GM23248 (cell line): ENCODE measurements around the gene CD9. TPM values are rescaled to one million over a fixed set of nuclear protein-coding genes. Genes with fewer than 3 reads are reported as not detected.

ENCODE experiments used
- DNase-seq: peaks from one replicate; pipeline ENCODE4 v3.0.0-alpha.2; 2015
- H2AFZ ChIP-seq: fragments of 200-600 bp; sonication (generic); 2 replicates; pipeline ENCODE4 v1.6.1; 2016; ENCODE audit warnings: antibody characterized with exemption
- H3F3A ChIP-seq: fragments of 200-600 bp; sonication (generic); 2 replicates; pipeline ENCODE4 v1.6.1; 2016; ENCODE audit warnings: mild to moderate bottlenecking, antibody characterized with exemption, mixed run types; ENCODE audit not compliant: insufficient read depth
- H3K27ac ChIP-seq: fragments of 200-600 bp; sonication (generic); 2 replicates; pipeline ENCODE4 v1.5.1; 2016; ENCODE audit warnings: mild to moderate bottlenecking
- H3K27me3 ChIP-seq: fragments of 200-600 bp; sonication (generic); replicated peaks from 2 replicates; pipeline ENCODE4 v1.6.1; 2016; ENCODE audit warnings: mild to moderate bottlenecking; ENCODE audit not compliant: insufficient read depth
- H3K36me3 ChIP-seq: fragments of 200-600 bp; sonication (generic); 2 replicates; pipeline ENCODE4 v1.6.1; 2016; ENCODE audit warnings: low read depth, mild to moderate bottlenecking
- H3K4me1 ChIP-seq: fragments of 200-600 bp; sonication (generic); 2 replicates; pipeline ENCODE4 v1.6.1; 2016; ENCODE audit warnings: mild to moderate bottlenecking; ENCODE audit not compliant: insufficient read depth
- H3K4me2 ChIP-seq: fragments of 200-600 bp; sonication (generic); one replicate; pipeline ENCODE4 v1.6.1; 2016; ENCODE audit warnings: mild to moderate bottlenecking; ENCODE audit not compliant: unreplicated experiment
- H3K4me3 ChIP-seq: fragments of 200-600 bp; sonication (generic); 2 replicates; pipeline ENCODE4 v1.5.1; 2016; ENCODE audit warnings: mild to moderate bottlenecking
- H3K79me2 ChIP-seq: fragments of 200-600 bp; sonication (generic); 2 replicates; pipeline ENCODE4 v1.6.1; 2016; ENCODE audit warnings: mild to moderate bottlenecking; ENCODE audit not compliant: insufficient read depth
- H3K9ac ChIP-seq: fragments of 200-600 bp; sonication (generic); 2 replicates; pipeline ENCODE4 v1.6.1; 2016; ENCODE audit warnings: mild to moderate bottlenecking
- H3K9me2 ChIP-seq: fragments of 200-600 bp; sonication (generic); 2 replicates; pipeline ENCODE4 v1.6.1; 2016; ENCODE audit warnings: mixed run types, mild to moderate bottlenecking, moderate library complexity; ENCODE audit not compliant: insufficient read depth
- H3K9me3 ChIP-seq: fragments of 200-600 bp; sonication (generic); one replicate; pipeline ENCODE4 v1.6.1; 2017; ENCODE audit warnings: low read depth
- H4K20me1 ChIP-seq: fragments of 200-600 bp; sonication (generic); 2 replicates; pipeline ENCODE4 v1.6.0; 2016; ENCODE audit not compliant: insufficient read depth
- EZH2 ChIP-seq: fragments of 200-600 bp; sonication (generic); IDR thresholded peaks from 2 replicates; pipeline ENCODE4 v1.6.1; 2018; ENCODE audit warnings: antibody characterized with exemption, mild to moderate bottlenecking; ENCODE audit not compliant: insufficient read depth, poor library complexity, severe bottlenecking
- EZH2phosphoT487 ChIP-seq: fragments of 200-600 bp; sonication (generic); IDR thresholded peaks from 2 replicates; pipeline ENCODE4 v1.6.1; 2018; ENCODE audit warnings: antibody characterized with exemption, moderate library complexity, mild to moderate bottlenecking, low read depth; ENCODE audit not compliant: insufficient read depth
- WGBS, 2 experiments: methylation state at CpG; one replicate each; pipeline ENCODE4 v1.1.6; 2015 to 2017; ENCODE audit warnings: low lambda C conversion rate in 2 of 2, low coverage in 1 of 2; ENCODE audit errors: missing lambda C conversion rate in 2 of 2; 5-methylcytosine and 5-hydroxymethylcytosine counted together
- in situ Hi-C: fragments of 300-500 bp; cut with MboI; formaldehyde crosslinking; loops from 2 replicates; pipeline ENCODE4 v1.15.0; 2020
- polyA plus RNA-seq: library from polyadenylated mRNA; unstranded; fragments of >200 nt; fragmentation: Nextera tagmentation; extraction: Ambion mirVana; gene quantifications from 2 replicates; pipeline ENCODE4 v1.2.1, GENCODE V29; 2016
- total RNA-seq: library from RNA; depleted of rRNA; stranded (reverse); fragments of >200 nt; shearing (Covaris generic); gene quantifications from 2 replicates; pipeline ENCODE4 v1.2.3, GENCODE V29; 2014

Gene CD9
- total and polyA plus RNA-seq, 2 experiments from 2014 or later: 28.6 to 46.9 TPM

DNA sequence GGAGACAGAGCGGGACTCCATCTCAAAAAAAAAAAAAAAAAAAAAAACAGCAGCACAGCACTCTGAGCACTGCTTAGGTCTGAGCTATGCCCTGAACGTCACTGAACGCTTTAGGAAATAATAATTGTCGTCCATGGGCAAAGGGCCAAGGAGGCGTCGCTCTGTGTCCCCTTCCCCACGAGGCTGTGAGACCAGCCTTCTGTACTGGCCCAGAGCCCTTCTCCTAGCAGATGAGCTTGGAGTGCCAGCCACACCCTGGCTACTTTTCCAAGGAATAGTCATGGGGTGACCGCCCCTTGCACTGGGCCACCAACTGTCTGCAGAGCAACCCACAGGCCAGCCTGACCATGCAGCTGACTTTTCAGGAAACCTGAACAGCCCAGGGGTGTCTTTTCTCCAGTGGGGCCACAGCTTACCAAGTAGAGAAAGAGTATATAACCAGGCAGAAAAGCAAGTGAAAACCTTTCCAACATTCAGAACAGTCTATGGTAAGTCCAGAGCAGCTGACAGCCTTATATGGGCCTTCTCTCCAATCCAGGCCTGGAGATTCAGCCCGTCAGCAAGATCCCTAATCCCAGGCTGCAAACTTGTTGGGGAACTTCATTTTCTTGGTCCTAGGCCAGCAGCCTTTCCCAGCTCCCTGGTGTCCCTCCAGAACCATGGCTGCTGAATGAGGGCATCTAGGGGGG is 28.5 kb downstream of the CD9 start:
- H3K9me2 ChIP-seq: no peaks in the 10 kb centered on the region
- H3K4me2 ChIP-seq: peak overlapping the region; percentile 75
- no peaks in the 10 kb centered on the region for H3K79me2 ChIP-seq
- H3F3A ChIP-seq: peaks cover 35% of the 10 kb centered on the region
- peak; percentile 38 for DNase-seq
- whole genome bisulfite sequencing, 2 experiments: 44 to 45% methylated on average over 9 of the region's 9 CpGs
- no peaks in the 10 kb centered on the region for H3K36me3 ChIP-seq
- H3K9me3 ChIP-seq: no peaks in the 10 kb centered on the region
- H4K20me1 ChIP-seq: no peaks in the 10 kb centered on the region
- TF ChIP-seq EZH2 (no peak), EZH2phosphoT487 (no peak)
- peaks cover 46% of the 10 kb centered on the region for H3K4me1 ChIP-seq
- H3K4me3 ChIP-seq: no peak overlapping the region
- in situ Hi-C loops: no loop called here
- peak overlapping the region; percentile 63; the same call in 1 of the 2 replicates for H2AFZ ChIP-seq
- H3K27me3 ChIP-seq: no peaks in the 10 kb centered on the region
- peak overlapping the region; percentile 81 for H3K9ac ChIP-seq
- H3K27ac ChIP-seq: peak overlapping the region; percentile 89

DNA sequence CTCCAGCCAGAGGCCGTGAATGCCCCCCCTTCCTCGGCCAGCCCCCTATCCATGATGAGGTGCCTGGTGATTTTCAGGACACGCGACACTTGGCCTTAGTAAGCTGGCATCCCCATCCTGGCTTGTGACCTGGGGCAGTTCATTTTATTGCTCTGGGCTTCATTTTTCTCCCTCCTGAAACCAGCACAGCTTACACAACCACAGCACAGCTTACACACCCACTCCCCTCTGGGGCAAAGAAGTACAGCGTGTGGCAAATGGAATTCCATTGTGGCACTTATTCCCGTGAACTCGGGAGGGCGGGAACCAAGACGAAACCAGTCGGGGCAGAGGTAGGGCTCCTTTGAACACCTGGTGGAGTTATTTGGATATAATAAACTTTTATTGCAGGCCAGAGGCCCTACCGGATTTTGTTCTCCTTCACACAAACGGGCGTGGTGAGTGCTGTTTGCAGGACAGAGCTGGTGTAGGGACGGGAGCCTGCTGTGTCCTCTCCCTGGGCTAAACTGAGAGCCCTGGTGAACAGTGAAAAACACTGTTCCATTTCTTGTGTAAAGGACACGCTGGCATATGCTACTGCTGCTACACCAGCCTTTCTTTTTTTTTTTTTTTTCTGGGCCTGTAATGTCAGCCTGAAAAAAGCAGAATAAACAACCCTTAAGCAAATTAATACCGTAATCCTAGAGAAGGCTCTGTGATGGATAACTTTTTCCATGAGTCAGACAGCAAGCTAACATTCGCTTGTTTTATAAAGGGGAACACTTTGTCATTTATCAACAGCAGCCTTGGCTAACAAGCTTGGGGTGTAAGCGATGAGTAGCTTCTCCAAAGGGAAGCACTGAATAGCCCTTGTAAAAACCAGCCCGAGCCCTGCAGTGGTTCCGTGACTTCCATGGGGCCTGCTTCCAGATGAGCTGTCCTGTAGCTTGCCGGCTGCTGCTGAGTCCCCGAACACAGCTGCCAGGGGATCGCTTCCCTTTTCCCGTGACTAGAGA is 29.3 kb downstream of the CD9 start:
- 12% methylated on average over 21 to 24 of the region's 24 CpGs for WGBS, 2 experiments
- TF ChIP-seq EZH2phosphoT487 (no peak), EZH2 (no peak)
- H2AFZ ChIP-seq: peak overlapping the region; percentile 63
- H3K27ac ChIP-seq: peak overlapping the region; percentile 89
- peak; percentile 96 for DNase-seq
- no peaks in the 10 kb centered on the region for H4K20me1 ChIP-seq
- peaks cover 42% of the 10 kb centered on the region for H3K4me1 ChIP-seq
- H3K79me2 ChIP-seq: no peaks in the 10 kb centered on the region
- peaks cover 35% of the 10 kb centered on the region for H3F3A ChIP-seq
- in situ Hi-C loops: no loop called here
- no peaks in the 10 kb centered on the region for H3K9me2 ChIP-seq
- peak overlapping the region; percentile 81 for H3K9ac ChIP-seq
- no peaks in the 10 kb centered on the region for H3K27me3 ChIP-seq
- H3K4me3 ChIP-seq: peak overlapping the region; percentile 48
- H3K4me2 ChIP-seq: peak overlapping the region; percentile 75
- H3K36me3 ChIP-seq: no peaks in the 10 kb centered on the region
- no peaks in the 10 kb centered on the region for H3K9me3 ChIP-seq

DNA sequence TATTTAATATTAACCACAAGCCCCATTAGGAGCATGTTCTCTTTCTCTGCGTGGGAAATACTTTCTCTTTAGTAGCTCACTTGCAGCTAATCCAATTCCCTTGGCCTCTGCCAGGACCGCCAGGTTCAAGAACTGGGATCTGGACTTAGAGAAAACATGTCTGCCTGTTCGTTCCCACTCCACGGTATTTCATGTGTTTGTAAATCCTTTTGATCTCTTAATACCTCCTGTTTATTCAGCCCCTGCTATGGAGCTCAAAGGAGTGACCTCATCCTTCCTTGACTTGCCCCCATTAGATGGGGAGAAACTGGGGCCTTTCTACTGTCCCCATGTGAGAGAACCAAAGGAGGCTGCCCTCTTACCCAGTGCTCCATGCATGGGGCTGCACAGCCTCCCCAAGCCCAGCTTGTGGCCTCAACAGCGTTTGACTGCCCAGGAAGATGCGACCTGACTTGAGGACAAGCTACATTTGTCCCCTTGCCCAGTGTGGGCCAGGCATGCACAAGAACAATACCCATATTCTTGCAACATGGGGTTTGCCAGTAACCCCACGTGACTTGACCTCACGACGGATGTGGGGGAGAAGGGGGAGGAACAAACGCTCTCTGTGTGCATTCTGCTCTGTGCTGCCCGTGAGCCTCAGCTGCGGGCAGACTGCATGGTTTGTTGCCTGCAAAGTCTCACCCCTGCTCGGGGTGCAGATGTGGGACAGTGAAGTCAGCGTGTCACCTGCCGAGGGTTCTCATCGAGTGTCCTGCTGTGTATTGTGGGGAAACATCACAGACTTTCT is 30.3 kb downstream of the CD9 start:
- Histone ChIP-seq H3K9me2 (no peaks in the 10 kb centered on the region), H3K9ac (peak overlapping the region; percentile 81), H3K36me3 (no peaks in the 10 kb centered on the region), H3K79me2 (no peaks in the 10 kb centered on the region), H3K27me3 (no peaks in the 10 kb centered on the region), H3F3A (peaks cover 28% of the 10 kb centered on the region), H4K20me1 (no peaks in the 10 kb centered on the region), H3K4me2 (peak overlapping the region; percentile 75), H3K27ac (peak overlapping the region; percentile 89), H3K4me1 (peaks cover 39% of the 10 kb centered on the region), H2AFZ (peak overlapping the region; percentile 63), H3K9me3 (no peaks in the 10 kb centered on the region), H3K4me3 (peak overlapping the region; percentile 48)
- TF ChIP-seq EZH2 (no peak), EZH2phosphoT487 (no peak)
- peak; percentile 64 for DNase-seq
- whole genome bisulfite sequencing, 2 experiments: 27 to 34% methylated on average over 16 of the region's 16 CpGs
- in situ Hi-C loops: no loop called here
